PC-3 (cell line): ENCODE results near the gene STPG2.

Experiments
- EZH2phosphoT487 ChIP-seq: fragments of 300-600 bp; sonication (generic); IDR thresholded peaks from 2 replicates; pipeline ENCODE4 v1.6.1; 2018; ENCODE audit warnings: mild to moderate bottlenecking, antibody characterized with exemption, low read length, borderline replicate concordance
- TF ChIP-seq, protein P1 (sequence below): fragments of 300-600 bp; sonication (generic); conservative IDR thresholded peaks from 2 replicates; pipeline ENCODE4 v1.5.1; 2017; ENCODE audit warnings: antibody characterized with exemption, low read depth, mild to moderate bottlenecking, low read length

DNA sequence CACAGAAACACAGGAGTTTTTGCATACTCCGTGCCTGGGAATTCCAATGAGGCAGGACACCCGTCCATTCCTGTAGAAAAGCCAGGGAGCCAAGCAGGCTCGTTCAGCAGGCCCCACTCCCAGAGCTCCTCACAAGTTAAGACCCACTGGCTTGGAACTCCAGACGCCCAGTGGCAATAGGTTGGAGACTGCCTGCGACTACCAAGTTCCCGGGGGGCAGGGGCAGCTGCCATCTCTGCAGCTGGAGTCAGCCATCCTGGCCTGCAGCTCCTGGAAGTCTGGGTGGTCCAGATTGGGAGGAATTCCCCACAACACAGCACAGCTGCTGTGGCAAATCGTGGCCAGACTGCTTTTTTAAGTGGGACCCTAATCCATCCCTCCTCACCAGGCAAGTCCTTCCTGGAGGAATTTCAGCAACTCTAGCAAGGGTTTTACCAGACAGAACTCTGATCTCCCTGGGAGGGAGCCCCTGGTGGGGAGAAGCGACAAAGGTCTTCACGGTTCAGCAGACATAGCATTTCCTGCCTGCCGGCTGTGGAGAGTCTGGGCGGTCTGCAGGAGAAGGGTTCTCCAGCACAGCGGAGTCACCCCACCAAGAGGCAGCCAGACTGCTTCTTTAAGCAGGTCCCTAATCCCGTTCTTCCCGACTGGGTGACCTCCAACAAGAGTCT, 231.9 kb downstream of the STPG2 start:
- TF ChIP-seq, protein P1, sequence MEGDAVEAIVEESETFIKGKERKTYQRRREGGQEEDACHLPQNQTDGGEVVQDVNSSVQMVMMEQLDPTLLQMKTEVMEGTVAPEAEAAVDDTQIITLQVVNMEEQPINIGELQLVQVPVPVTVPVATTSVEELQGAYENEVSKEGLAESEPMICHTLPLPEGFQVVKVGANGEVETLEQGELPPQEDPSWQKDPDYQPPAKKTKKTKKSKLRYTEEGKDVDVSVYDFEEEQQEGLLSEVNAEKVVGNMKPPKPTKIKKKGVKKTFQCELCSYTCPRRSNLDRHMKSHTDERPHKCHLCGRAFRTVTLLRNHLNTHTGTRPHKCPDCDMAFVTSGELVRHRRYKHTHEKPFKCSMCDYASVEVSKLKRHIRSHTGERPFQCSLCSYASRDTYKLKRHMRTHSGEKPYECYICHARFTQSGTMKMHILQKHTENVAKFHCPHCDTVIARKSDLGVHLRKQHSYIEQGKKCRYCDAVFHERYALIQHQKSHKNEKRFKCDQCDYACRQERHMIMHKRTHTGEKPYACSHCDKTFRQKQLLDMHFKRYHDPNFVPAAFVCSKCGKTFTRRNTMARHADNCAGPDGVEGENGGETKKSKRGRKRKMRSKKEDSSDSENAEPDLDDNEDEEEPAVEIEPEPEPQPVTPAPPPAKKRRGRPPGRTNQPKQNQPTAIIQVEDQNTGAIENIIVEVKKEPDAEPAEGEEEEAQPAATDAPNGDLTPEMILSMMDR: no peak
- TF ChIP-seq EZH2phosphoT487: no peak
